Activated T-cell treated with anti-CD3 and anti-CD28 coated beads, Interleukin-2, amount 50 U/mL, for 24 hours (primary cell): ENCODE results near the gene USP31.

Source experiments
- DNase-seq: peaks from one replicate; pipeline ENCODE4 v3.0.0-alpha.2; 2020
- H3K27ac Mint-ChIP-seq: 2 replicates; pipeline ENCODE4 v1.8.0; 2020; ENCODE audit warnings: mild to moderate bottlenecking, mixed read lengths
- H3K27me3 Mint-ChIP-seq: 2 replicates; pipeline ENCODE4 v1.8.0; 2020; ENCODE audit warnings: mixed read lengths
- H3K36me3 Mint-ChIP-seq: 2 replicates; pipeline ENCODE4 v1.8.0; 2020; ENCODE audit warnings: low read depth, mixed read lengths
- H3K4me1 Mint-ChIP-seq: 2 replicates; pipeline ENCODE4 v1.8.0; 2020; ENCODE audit warnings: low read depth, mixed read lengths
- H3K4me3 Mint-ChIP-seq: 2 replicates; pipeline ENCODE4 v1.8.0; 2020; ENCODE audit warnings: mild to moderate bottlenecking, moderate library complexity, mixed read lengths
- H3K9me3 Mint-ChIP-seq: 2 replicates; pipeline ENCODE4 v1.8.0; 2020; ENCODE audit warnings: mixed read lengths

The USP31 gene

DNA sequence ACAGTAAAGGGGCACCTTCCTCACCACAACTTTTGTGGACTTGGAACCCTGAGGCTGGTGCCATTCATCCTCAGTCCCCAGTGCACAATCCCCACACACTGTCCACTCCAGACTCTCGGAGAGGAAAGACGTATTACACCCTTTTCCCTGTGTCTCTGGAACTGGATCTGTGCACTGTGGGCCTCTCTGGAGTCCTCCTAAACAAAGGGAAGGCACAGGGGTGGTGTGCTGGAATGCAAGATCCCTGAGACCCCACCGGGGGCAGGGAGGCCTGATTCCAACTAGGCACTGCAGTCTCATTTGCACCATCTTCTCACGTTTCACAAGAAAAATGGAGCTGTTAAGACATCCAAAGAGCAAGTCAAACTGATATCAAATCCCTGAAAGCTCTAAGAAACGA is 89.8 kb downstream of the USP31 start:
- Mint-ChIP-seq H3K4me3 (no peak overlapping the region), H3K36me3 (peaks cover 2% of the 10 kb centered on the region), H3K27ac (no peak overlapping the region), H3K27me3 (peaks cover 31% of the 10 kb centered on the region), H3K4me1 (peaks cover 2% of the 10 kb centered on the region), H3K9me3 (no peaks in the 10 kb centered on the region)
- no peak for DNase-seq

DNA sequence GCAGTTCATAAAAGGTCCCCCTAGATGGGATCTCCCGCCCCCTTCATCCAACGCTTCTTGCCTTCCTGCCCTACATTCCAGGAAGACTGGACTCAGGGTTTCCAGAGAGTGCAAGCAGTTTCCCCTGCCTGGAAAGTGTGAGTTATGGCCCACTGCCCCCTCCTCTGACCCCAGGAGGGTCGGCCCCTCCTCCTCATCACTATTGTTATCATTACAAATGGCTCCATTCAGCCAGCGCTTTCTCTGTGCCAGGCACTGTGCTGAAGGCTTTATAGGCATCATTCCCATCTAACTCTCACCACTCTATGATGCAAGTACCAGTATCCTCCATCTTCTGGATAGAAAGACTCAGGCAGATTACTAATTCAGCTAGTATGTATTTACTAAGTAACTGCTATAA is 90.7 kb downstream of the USP31 start:
- no peak overlapping the region for H3K4me3 Mint-ChIP-seq
- DNase-seq, result no peak
- no peaks in the 10 kb centered on the region for H3K9me3 Mint-ChIP-seq
- H3K36me3 Mint-ChIP-seq, result no peaks in the 10 kb centered on the region
- H3K27me3 Mint-ChIP-seq, result peaks cover 32% of the 10 kb centered on the region
- H3K27ac Mint-ChIP-seq, result no peak overlapping the region
- H3K4me1 Mint-ChIP-seq, result peaks cover 2% of the 10 kb centered on the region

DNA sequence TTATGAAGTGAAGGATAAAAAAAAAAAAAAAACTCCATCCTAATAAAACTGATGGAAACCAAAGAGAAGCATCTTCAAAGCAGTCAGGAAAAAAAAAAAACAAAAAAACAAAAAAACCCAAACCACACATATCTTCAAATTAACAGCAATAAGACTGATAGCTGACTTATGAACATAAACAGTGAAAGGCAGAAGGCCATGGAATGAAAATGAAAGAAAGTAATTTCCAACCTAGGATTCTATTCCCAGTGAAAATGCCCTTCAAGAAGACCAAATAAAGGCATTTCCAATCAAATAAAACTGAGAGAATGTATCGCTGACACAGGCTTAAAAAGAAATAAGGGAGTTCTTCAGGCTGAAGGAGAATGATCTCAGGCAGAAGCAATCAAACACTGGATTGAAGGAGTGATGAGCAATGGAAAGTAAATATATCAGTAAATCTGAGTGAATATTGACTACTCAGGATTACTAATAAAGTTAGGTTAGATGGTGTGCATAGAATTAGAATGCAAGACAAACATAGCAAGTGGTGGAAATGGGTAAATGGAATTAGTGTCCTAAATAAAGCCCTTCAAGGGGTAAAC is 92.1 kb downstream of the USP31 start:
- no peak overlapping the region for H3K27ac Mint-ChIP-seq
- no peak overlapping the region for H3K4me3 Mint-ChIP-seq
- peaks cover 45% of the 10 kb centered on the region for H3K27me3 Mint-ChIP-seq

DNA sequence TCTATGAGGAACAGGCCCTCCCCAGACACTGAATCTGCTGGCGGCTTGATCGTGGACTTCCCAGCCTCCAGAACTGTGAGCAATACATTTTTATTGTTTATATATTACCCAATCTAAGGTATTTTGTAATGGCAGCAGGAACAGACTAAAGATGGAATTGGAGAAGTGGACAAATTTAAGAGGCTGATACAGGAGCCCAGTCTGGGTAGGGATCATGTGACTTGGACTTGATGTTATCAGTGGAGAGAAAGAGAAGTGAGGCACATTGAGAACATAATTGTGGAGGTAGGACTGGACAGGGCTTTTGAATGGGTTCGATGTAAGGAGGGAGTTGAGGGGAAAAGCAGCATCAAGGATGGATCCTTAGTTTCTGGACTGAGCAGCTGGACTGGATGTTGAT is 93.8 kb downstream of the USP31 start:
- peaks cover 59% of the 10 kb centered on the region for H3K27me3 Mint-ChIP-seq
- peaks cover under 1% of the 10 kb centered on the region for H3K4me1 Mint-ChIP-seq
- no peak for DNase-seq
- no peak overlapping the region for H3K4me3 Mint-ChIP-seq
- H3K9me3 Mint-ChIP-seq, result no peaks in the 10 kb centered on the region
- no peak overlapping the region for H3K27ac Mint-ChIP-seq
- no peaks in the 10 kb centered on the region for H3K36me3 Mint-ChIP-seq

More for the DNA sequence above, 92.1 kb downstream of the USP31 start:
- peaks cover 2% of the 10 kb centered on the region for H3K4me1 Mint-ChIP-seq
- no peak for DNase-seq
- no peaks in the 10 kb centered on the region for H3K9me3 Mint-ChIP-seq
- no peaks in the 10 kb centered on the region for H3K36me3 Mint-ChIP-seq

DNA sequence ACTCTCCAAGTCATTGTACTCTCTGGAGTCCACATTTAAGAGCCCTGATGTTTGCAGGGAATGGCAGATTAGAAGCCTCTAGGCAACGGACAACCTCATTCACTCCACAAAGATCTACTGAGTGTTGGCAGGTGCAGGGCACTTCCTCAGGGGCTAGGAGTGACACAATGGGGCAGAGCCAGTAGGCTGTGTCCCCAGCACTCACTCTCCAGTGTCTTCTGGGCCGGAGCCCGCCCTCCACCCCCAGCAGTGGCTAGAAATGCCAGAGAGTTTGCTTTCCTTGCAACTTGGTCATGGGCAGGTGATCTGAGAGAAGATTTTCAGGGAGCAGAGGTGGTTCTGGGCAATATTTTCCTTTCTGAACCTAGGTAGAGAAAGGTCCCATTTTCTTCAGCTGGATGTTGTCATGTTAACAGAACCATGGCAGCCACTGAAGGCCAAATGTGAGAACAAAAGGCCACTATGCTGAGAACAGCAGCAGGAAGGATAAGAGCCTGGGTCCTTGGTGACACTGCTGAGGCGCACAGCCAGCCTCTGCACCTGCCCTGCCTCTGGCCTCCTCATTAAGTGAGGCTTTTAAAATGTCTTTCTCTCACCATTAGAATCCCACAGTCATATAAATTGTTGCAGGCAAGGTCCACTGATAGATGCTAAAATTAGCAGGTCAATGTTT is 96.2 kb downstream of the USP31 start:
- Mint-ChIP-seq H3K4me1 (no peaks in the 10 kb centered on the region), H3K27ac (no peak overlapping the region), H3K9me3 (no peaks in the 10 kb centered on the region), H3K27me3 (peaks cover 64% of the 10 kb centered on the region), H3K4me3 (no peak overlapping the region), H3K36me3 (no peaks in the 10 kb centered on the region)
- no peak for DNase-seq

DNA sequence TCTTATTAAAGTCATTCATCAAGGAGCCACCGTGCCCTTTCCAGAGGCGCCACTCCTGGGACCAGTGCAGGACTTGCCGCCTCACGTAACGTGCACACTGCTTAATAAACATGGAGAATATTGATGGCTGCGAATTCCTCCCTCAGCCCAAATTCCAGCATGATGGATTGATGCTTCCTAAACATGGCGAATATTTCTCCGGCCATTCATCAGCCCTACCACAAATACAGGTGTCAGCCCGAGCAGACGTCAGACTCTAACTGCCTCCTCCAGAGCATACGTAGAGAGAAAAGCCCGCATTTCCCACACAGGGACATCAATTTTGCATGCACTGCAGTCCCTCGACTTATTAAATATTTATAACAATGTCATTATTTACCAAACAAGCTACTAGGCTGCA is 97.0 kb downstream of the USP31 start:
- Mint-ChIP-seq H3K36me3 (no peaks in the 10 kb centered on the region), H3K4me3 (no peak overlapping the region), H3K4me1 (no peaks in the 10 kb centered on the region), H3K9me3 (no peaks in the 10 kb centered on the region), H3K27me3 (peaks cover 69% of the 10 kb centered on the region), H3K27ac (no peak overlapping the region)
- no peak for DNase-seq

DNA sequence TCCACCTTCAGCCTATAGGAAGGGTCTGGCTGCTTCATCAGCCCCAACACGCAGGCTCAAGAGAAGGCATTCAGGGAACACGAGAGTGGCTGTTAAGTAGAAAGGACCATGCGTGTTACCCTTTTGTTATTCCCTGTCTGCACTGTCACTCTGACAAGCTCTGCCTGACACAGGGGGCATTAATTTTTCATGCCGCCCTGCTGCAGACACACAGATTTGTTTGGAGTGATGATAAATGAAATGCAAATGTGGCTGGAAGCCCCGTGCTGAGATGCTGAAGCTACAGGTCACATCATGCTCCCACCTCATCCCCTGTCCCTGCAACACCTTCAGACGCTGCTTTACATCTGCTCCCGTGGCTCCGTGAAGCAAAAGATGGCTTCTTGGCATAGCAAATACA is 97.7 kb downstream of the USP31 start:
- Mint-ChIP-seq H3K27me3 (peaks cover 70% of the 10 kb centered on the region), H3K36me3 (no peaks in the 10 kb centered on the region)

DNA sequence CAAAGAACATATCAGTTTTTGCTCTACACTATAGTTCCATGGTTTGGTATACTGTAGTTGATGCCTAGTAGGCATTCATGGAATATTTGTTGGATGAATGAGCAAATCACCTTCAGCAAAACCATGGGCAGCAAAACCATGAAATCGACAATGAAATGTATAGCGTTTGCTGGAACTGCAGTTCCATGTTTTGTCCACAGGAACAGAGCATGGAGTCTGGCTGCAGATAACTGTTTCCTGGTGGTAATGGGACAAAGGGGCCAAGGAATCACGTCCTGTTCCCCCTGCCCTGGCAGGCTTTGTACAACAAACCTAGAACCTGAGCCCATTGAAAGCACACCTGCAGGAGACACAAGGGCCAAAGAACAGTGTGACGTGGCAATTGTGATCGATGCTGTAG is 101.1 kb downstream of the USP31 start:
- H3K27me3 Mint-ChIP-seq, result peaks cover 64% of the 10 kb centered on the region
- no peaks in the 10 kb centered on the region for H3K4me1 Mint-ChIP-seq
- H3K4me3 Mint-ChIP-seq, result no peak overlapping the region
- no peak overlapping the region for H3K27ac Mint-ChIP-seq
- H3K36me3 Mint-ChIP-seq, result no peaks in the 10 kb centered on the region
- H3K9me3 Mint-ChIP-seq, result peaks cover 5% of the 10 kb centered on the region
- DNase-seq, result no peak

More for the DNA sequence above, 97.7 kb downstream of the USP31 start:
- Mint-ChIP-seq H3K4me1 (no peaks in the 10 kb centered on the region), H3K9me3 (no peaks in the 10 kb centered on the region), H3K27ac (no peak overlapping the region), H3K4me3 (no peak overlapping the region)
- no peak for DNase-seq

DNA sequence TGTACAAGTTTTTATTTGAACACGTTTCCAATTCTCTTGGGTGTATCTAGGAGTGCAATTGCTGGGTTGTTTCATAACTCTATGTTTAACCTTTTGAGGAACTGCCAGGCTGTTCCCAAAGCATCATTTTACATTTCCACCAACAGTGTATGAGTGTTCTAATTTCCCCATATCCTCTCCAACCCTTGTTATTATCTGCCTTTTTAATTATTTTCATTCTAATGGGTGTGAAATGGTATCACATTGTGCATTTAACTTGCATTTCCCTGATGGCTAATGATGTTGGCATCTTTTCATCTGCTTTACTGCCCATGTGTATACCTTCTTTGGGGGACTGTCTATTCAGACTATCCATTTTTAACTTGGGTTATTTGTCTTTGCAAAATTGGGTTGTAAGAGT is 104.2 kb downstream of the USP31 start:
- Mint-ChIP-seq H3K4me1 (no peaks in the 10 kb centered on the region), H3K27me3 (peaks cover 46% of the 10 kb centered on the region), H3K36me3 (no peaks in the 10 kb centered on the region), H3K9me3 (peaks cover 5% of the 10 kb centered on the region), H3K4me3 (no peak overlapping the region), H3K27ac (no peak overlapping the region)
- no peak for DNase-seq

DNA sequence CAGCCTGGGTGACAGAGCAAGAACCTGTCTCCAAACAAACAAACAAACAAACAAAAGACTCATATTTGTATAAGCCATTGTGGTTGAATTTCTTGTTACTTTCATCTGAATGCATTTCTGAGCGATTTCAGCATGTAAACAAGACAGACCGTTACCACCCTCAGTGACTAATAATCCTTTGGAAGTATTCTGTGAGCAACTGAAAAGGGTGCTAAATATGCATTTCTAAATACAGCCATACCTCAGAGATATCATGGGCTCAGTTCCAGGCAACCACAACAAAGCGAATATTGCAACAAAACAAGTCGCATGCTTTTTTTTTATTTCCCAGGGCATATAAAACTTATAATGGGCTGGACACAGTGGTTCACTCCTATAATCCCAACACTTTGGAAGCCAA is 109.0 kb downstream of the USP31 start:
- Mint-ChIP-seq H3K4me1 (no peaks in the 10 kb centered on the region), H3K27ac (no peak overlapping the region), H3K9me3 (peaks cover 4% of the 10 kb centered on the region), H3K4me3 (no peak overlapping the region), H3K36me3 (no peaks in the 10 kb centered on the region), H3K27me3 (peaks cover 23% of the 10 kb centered on the region)
- DNase-seq, result no peak

DNA sequence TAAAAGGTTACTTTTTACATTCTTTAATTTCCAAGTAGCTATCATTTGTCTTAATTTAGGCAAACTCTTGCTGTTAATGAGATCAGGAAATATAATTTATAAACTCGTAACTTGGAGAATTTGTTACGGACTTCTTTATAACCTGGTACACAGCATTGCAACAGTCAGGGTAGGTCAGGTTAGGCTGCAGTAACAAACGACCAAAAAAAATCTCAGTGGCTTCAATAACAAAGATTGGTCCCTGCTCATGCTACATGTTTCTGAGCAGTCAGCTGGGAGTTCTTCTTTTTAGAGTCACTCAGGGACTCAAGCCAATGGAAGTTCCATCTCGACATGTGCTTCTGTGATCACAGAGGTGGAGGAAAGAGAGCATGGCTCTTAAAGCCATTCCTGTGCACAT is 110.1 kb downstream of the USP31 start:
- Mint-ChIP-seq H3K4me3 (no peak overlapping the region), H3K27me3 (peaks cover 15% of the 10 kb centered on the region), H3K27ac (no peak overlapping the region), H3K9me3 (no peaks in the 10 kb centered on the region), H3K36me3 (no peaks in the 10 kb centered on the region), H3K4me1 (no peaks in the 10 kb centered on the region)
- DNase-seq, result no peak

DNA sequence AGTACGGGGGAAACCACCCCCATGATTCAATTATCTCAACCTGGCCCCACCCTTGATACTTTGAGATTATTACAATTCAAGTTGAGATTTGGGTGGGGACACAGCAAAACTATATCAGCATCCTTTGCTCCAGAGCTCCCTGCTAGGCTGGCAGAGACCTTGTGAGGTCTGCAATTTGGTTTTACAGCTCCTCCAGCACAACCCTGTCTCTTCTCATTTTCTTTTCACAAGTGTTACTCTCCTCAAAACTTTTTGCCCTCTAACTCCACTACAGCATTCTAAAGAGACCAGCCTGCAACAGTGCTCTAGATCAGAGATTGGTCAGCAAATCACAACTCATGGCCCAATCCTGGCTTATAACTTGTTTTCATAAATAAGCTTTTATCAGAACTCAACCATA is 114.0 kb downstream of the USP31 start:
- Mint-ChIP-seq H3K4me3 (no peak overlapping the region), H3K27me3 (peaks cover 26% of the 10 kb centered on the region), H3K27ac (no peak overlapping the region), H3K4me1 (no peaks in the 10 kb centered on the region), H3K9me3 (peaks cover 8% of the 10 kb centered on the region), H3K36me3 (no peaks in the 10 kb centered on the region)
- no peak for DNase-seq

DNA sequence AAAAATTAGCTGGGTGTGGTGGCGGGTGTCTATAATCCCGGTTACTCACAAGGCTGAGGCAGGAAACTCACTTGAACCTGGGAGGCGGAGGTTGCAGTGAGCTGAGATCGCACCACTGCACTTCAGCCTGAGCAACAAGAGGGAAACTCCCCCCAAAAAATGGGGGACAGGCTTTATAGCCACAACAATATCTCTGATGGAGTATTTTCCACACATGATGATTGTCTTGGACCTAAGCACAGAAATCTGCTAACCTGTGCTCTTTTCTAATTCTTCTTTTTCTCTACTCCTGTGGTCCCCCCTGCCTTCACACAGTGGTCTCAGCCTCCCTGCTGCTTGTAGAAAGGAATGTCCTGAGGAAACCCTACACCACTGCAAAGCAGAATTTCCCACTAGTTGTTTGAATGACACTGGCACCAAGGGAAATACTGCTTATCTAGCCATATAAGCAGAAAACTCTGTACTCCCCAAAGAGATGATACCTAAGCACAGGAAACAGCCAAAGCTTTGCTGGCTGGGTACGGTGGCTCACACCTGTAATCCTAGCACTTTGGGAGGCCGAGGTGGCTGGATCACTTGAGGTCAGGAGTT is 117.6 kb downstream of the USP31 start:
- Mint-ChIP-seq H3K4me1 (no peaks in the 10 kb centered on the region), H3K36me3 (no peaks in the 10 kb centered on the region), H3K4me3 (no peak overlapping the region), H3K27ac (no peak overlapping the region), H3K27me3 (peaks cover 38% of the 10 kb centered on the region), H3K9me3 (peaks cover 8% of the 10 kb centered on the region)
- no peak for DNase-seq

DNA sequence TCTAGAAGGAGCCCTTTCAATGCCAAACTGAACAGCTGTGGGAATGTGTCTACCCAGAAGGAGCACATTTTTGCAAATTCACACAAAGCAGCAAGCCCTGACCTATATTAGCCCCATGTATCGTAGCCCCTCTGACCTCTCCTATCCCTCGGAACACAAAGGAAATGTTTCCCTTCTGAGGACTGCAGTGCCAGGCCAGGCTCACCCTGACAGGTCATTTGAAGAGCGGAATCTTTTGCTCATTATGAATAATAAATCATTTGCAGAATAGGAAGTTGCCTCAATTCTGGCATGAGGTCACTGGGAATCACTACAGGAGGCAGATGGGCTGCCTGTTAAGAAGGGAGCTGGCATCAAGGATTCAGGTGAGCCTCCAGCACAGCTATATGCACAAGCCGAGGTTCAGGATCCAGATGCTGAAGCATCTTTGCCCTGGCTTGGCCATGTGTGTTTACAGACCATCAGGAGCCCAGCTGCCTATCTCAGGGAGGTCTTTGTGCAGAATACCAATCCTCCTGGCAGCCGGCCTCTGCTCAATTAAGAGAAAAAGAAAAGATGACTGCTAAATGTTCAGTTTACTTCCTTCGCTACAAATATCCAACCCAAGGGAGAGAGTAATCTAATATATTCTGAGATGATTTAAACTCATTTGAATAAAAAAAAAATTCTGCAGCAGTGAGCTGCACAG is 119.4 kb downstream of the USP31 start:
- peaks cover 36% of the 10 kb centered on the region for H3K27me3 Mint-ChIP-seq
- H3K27ac Mint-ChIP-seq, result no peak overlapping the region
- H3K4me1 Mint-ChIP-seq, result no peaks in the 10 kb centered on the region

DNA sequence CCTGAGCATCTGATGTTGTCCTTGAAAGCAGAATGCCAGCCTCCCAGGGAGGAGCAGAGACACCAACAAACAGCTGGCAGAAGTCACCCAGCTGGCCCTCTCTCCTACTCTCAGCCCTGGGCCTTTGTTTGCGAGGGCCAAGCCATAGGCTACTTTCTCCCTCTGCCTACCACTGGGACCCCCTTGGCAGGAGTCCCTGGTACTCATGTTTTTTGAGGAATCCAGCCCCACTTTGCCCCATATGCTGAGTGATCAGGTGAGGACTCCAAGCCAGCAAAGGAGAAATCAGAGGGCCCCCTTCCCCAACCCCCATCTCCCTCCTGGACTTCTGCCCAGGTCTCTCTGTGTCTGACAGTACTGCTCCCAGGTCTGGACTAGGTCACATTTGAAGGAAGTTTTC is 121.9 kb downstream of the USP31 start:
- Mint-ChIP-seq H3K4me1 (no peaks in the 10 kb centered on the region), H3K27me3 (peaks cover 34% of the 10 kb centered on the region), H3K9me3 (no peaks in the 10 kb centered on the region), H3K4me3 (no peak overlapping the region), H3K36me3 (no peaks in the 10 kb centered on the region), H3K27ac (no peak overlapping the region)
- DNase-seq, result no peak

More for the DNA sequence above, 119.4 kb downstream of the USP31 start:
- H3K9me3 Mint-ChIP-seq, result peaks cover 8% of the 10 kb centered on the region
- no peak overlapping the region for H3K4me3 Mint-ChIP-seq
- no peak for DNase-seq
- no peaks in the 10 kb centered on the region for H3K36me3 Mint-ChIP-seq
